GM18502 (cell line): ENCODE data around the gene ITPKA.

Experiments
- ATAC-seq: cut with Tn5 transposase; IDR thresholded peaks from one replicate; pipeline ENCODE4 v1.9.1; 2021; ENCODE audit warnings: mild to moderate bottlenecking; ENCODE audit not compliant: unreplicated experiment, poor library complexity

The ITPKA gene

DNA sequence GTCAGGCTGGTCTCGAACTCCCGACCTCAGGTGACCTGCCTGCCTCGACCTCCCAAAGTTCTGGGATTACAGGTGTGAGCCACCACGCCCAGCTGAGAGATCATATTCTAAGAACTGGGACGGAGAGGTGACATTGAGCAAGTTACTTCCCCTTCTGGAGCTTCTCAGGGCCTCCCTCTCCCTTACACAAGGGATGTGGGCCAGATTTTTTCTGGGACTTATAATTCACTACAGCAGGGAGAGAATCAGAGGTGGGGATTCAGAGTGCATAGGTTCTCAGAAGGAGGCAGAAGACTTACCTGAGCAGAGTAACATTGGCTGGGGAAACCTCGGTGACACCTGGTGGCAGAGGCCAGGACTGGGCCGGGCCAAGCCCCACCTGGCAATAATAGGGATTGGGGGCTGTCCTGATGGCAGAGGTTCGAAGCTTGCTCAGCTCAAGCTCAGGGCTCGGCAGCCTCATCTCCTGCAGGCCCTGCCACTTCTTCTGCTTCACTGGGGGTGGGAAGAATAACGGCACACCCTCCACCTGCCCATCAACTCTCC is 13.2 kb downstream of the ITPKA start:
- no peak for ATAC-seq

GRCh38 chr15:41507820-41508290 is 14.2 kb downstream of the ITPKA start:
- ATAC-seq: no peak

- ATAC-seq: no peak
These were observed 17.1 kb downstream of the ITPKA start for GRCh38 chr15:41510728-41511127.

DNA sequence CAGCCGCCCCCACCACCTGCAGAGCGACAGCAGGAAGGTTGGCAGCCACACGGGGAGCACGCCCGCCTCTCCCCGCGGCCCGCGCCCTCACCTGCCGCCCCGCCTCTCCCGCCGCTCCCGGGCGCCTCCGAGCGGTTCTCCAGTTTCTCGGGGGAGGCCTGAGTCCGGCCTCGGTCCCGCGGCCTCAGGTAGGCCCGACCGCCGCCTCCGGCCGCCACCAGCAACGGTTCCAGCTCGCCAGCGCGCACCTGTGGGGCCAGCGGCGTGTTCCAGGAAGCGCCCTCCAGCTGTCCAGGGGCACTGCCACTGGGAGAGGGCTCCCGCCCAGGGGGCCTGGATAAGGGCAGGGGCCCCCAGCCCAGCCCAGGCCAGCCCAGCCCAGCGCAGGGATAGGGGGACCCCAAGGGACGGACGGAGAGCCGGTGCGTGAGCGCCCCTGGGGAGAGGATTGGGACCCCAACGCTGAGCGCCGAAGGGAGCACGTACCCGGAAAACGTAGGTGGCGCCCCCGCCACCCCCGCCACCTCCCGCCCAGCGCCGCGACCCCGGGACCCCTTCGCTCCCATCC is 17.7 kb downstream of the ITPKA start:
- ATAC-seq: no peak

DNA sequence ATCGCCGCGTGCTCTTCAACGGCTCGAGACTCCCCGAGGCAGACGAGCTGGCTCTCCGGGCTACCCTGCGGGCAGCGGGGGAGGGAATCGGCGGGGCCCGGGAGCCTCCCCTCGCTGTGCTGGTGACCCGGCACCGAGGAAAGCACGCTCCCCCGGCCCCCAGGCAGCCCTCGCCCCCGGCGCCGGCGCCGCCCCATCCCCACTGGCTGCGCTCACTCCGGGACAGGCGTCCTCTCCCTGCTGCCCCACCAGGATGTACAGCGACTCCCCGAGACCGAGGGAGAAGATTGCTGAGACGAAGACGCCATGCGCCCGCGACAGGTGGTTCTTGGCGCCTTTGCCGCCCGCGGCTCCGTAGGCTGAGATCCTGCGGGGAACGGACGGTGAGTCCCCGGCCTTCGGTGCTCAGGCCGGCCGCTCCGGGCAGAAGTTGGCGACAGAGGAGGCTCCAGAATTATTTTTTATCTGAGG is 18.3 kb downstream of the ITPKA start:
- no peak for ATAC-seq

DNA sequence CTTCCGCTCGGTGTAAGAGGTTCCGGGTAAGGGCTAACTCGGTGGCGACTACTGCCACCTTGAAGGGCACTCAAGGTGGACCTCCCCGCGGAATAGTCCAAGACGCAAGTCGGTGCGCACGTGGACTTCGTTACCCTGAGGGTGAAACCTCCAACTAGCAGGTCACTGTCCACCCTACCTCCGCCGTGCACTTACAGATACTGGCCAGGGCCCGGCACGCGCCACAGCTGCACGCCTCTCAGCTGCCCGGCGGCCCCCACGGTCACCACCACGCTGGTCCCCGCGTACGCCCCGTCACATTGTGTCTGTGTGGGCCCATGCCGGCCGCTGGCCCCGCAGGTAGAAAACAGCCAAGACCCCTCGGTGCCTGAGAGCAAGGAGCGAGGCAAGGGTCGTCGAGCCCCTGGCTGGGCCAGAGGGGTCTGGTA is 18.9 kb downstream of the ITPKA start:
- ATAC-seq: no peak

- no peak for ATAC-seq
These were observed 19.3 kb downstream of the ITPKA start for GRCh38 chr15:41512940-41513505.

- no peak for ATAC-seq
These were observed 20.0 kb downstream of the ITPKA start, which contains the start of gene LTK for GRCh38 chr15:41513506-41514227. TSS of gene LTK (minus strand) at chr15:41513827. CDS start at chr15:41513709, 118 bp downstream.

GRCh38 chr15:41517895-41518449 is 24.3 kb downstream of the ITPKA start:
- no peak for ATAC-seq

DNA sequence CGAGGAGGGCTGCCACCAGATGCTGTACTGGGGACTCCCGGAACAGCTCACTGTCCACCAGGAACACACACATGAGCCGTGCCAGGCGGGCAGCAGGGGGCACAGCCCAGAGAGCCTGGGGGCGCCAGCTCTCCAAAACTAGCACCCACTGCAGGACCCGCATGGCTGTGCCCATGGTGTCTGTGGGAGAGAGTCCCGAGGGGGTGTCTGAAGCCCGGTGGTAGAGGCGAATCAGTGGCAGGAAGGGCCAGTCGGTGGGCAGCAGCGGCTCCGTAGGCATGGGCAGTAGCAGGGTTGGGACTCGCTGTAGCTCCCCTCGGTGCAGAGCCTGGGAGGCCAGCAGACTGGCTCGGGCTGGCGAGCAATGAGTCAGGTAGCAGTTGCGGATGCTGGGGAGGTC is 27.0 kb downstream of the ITPKA start:
- no peak for ATAC-seq

GRCh38 chr15:41521614-41522013 is 27.9 kb downstream of the ITPKA start:
- no peak for ATAC-seq

DNA sequence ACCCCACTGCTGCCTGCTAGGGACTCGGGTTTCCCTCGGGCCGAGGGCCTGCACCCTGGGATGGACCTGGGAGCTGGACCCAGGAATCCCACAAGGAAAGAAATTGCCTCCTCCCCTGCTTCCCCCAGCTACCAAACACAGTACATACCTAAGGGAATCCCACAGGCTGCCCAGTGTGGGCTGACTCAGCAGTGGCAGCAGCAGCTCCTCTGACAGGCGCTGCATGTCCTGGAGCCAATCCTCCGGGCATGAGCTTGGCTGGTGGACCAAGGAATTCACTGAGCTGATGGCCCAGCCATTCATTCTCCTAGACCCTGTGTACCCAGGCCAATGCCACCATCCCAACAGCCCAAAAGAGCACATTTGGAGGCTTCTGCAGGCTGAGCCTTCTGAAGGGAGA is 29.4 kb downstream of the ITPKA start:
- ATAC-seq: no peak

DNA sequence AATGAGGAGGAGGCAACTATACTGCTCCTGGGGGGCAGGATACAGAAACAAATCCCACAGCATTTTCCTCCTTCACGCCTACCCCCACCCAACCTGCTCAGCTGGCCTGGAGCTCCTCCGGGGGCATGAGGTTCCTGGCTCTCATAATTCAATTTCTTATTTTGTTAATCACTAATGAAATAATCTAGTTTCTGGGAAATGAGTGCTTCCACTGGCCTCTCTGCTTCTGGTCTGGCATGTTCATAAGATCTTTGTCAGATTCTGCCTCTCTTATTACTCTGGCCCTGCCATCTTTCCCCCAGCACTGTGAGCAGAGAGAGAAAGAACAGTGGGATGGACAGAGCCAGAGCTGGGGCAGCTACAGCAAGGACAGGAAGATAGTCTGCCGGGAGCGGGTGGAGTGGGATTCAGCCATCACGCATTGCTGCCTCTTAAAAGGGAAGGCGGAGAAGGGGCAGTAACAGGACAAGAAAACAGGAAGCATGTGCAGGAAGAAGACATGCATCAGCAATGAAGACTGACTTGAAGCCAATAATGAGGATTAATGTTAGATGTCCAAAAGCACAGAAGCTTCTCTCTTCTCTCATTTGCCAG is 36.8 kb downstream of the ITPKA start:
- no peak for ATAC-seq

DNA sequence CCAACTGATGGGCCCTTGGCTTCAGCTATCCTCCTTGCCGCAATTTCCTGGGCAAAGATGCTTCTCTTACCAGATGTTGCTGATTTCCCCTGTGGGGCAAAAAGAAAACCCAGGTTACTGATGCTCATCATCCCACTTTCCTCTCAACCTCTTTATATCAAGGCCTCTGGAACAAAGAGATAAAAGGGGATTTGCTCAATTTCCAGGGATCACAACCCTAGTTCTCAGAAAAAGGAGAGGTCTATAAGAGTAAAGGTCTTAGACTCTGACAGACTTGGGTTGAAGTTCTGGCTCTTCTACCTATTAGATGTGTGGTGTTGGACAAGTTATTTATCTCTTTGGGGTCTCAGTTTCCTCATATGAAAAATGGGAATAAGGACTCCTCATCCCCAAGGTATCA is 41.9 kb downstream of the ITPKA start:
- ATAC-seq: no peak

- no peak for ATAC-seq
These were observed 43.2 kb downstream of the ITPKA start for GRCh38 chr15:41536866-41537265.

- no peak for ATAC-seq
These were observed 49.8 kb downstream of the ITPKA start for GRCh38 chr15:41543521-41543870.

GRCh38 chr15:41544650-41545015 is 51.0 kb downstream of the ITPKA start:
- no peak for ATAC-seq

GRCh38 chr15:41545218-41545617 is 51.5 kb downstream of the ITPKA start:
- no peak for ATAC-seq

DNA sequence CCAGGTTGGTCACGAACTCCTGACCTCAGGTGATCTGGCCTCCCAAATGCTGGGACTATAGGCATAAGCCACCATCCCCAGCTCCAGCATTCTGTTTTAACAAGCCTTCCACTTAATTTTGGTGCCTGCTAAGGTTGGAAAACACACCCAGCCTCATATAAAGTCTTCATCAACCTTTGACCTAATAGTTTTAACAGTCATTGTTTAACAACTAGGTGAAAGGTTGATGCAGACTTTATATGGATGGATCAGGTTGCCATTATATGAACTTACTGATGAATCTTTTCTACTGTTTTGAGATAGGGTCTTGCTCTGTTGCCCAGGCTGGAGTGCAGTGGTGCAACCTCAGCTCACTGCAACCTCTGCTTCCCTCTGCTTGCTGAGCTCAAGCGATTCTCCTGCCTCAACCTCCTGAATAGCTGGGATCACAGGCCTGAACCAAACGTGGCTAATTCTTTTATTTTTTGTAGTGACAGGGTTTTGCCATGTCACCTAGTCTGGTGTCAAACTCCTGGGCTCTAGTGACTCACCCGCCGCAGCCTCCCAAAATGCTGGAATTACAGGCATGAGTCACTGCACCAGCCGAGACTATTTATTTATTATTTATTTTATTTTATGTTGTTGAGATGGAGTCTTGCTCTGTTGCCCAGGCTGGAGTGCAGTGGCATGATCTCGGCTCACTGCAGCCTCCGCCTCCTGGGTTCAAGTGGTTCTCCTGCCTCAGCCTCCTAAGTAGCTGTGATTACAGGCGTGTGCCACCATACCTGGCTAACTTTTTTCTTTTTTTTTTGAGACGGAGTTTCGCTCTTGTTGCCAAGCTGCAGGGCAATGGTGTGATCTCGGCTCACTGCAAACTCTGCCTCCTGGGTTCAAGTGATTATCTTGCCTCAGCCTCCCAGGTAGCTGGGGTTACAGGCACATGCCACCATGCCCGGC is 53.4 kb downstream of the ITPKA start:
- no peak for ATAC-seq
